Mesenchymal stem cell (in vitro differentiated cells and primary cell): ENCODE results near the gene ANKS1B.
A peak's percentile ranks its signal among the peaks of the same experiment; 100 is the strongest.

Experiments used
- DNase-seq: peaks from one replicate; pipeline ENCODE4 v3.0.0-alpha.2; 2013
- H2AFZ ChIP-seq: one replicate; pipeline ENCODE4 v1.6.1; 2013; ENCODE audit warnings: low read depth, mild to moderate bottlenecking, control low read depth, inconsistent platforms, low read length, moderate library complexity
- H2AK5ac ChIP-seq: 2 replicates; pipeline ENCODE4 v1.6.1; 2013; ENCODE audit warnings: low read length, moderate library complexity, mild to moderate bottlenecking, inconsistent platforms; ENCODE audit not compliant: severe bottlenecking
- H2BK120ac ChIP-seq: one replicate; pipeline ENCODE4 v1.6.1; 2013; ENCODE audit warnings: low read depth, mild to moderate bottlenecking, inconsistent platforms, low read length, moderate library complexity
- H2BK12ac ChIP-seq, 2 experiments: one replicate each; pipeline ENCODE4 v1.6.1; 2013; ENCODE audit warnings: inconsistent platforms in 2 of 2, low read length in 2 of 2, mild to moderate bottlenecking in 2 of 2, moderate library complexity in 2 of 2, control low read depth in 1 of 2
- H2BK15ac ChIP-seq: one replicate; pipeline ENCODE4 v1.6.1; 2013; ENCODE audit warnings: mild to moderate bottlenecking, low read depth, inconsistent platforms; ENCODE audit not compliant: poor library complexity, severe bottlenecking
- H2BK5ac ChIP-seq: 2 replicates; pipeline ENCODE4 v1.6.1; 2013; ENCODE audit warnings: low read depth, mild to moderate bottlenecking, low read length, control low read depth, inconsistent platforms; ENCODE audit not compliant: poor library complexity, severe bottlenecking
- H3K14ac ChIP-seq, 2 experiments: one replicate each; pipeline ENCODE4 v1.6.1; 2013; ENCODE audit warnings: inconsistent platforms in 2 of 2, low read length in 2 of 2, control low read depth in 1 of 2, mild to moderate bottlenecking in 1 of 2, moderate library complexity in 1 of 2
- H3K18ac ChIP-seq, 2 experiments: one replicate each; pipeline ENCODE4 v1.6.1; 2013; ENCODE audit warnings: inconsistent platforms in 2 of 2, low read length in 2 of 2, control low read depth in 1 of 2, low read depth in 1 of 2, mild to moderate bottlenecking in 1 of 2
- H3K23ac ChIP-seq, 2 experiments: one replicate each; pipeline ENCODE4 v1.6.1; 2013; ENCODE audit warnings: inconsistent platforms in 2 of 2, low read length in 2 of 2, mild to moderate bottlenecking in 2 of 2, moderate library complexity in 2 of 2, control low read depth in 1 of 2
- H3K27ac ChIP-seq: 2 replicates; pipeline ENCODE4 v1.5.1; 2013; ENCODE audit warnings: mild to moderate bottlenecking, moderate library complexity, low read length, control low read depth, inconsistent platforms; ENCODE audit not compliant: poor library complexity, severe bottlenecking
- H3K27me3 ChIP-seq, 2 experiments: 2 replicates each; pipeline versions ENCODE4 v1.6.1 to v1.7.0; 2013; ENCODE audit warnings: low read length in 2 of 2, mild to moderate bottlenecking in 2 of 2, moderate library complexity in 2 of 2, control low read depth in 1 of 2, inconsistent platforms in 1 of 2; ENCODE audit not compliant: control insufficient read depth in 1 of 2, insufficient read depth in 1 of 2
- H3K36me3 ChIP-seq, 2 experiments: 2 replicates each; pipeline versions ENCODE4 v1.6.1 to v1.7.0; 2013; ENCODE audit warnings: low read length in 2 of 2, control low read depth in 1 of 2, inconsistent platforms in 1 of 2, low read depth in 1 of 2, mild to moderate bottlenecking in 1 of 2; ENCODE audit not compliant: insufficient read depth in 2 of 2, control insufficient read depth in 1 of 2
- H3K4ac ChIP-seq, 2 experiments: one replicate each; pipeline ENCODE4 v1.6.1; 2013; ENCODE audit warnings: inconsistent platforms in 2 of 2, low read length in 2 of 2, mild to moderate bottlenecking in 2 of 2, moderate library complexity in 2 of 2, control low read depth in 1 of 2, low read depth in 1 of 2
- H3K4me1 ChIP-seq: 2 replicates; pipeline ENCODE4 v1.6.1; 2013; ENCODE audit warnings: low read depth, low read length, control low read depth; ENCODE audit not compliant: control insufficient read depth, insufficient read depth
- H3K4me2 ChIP-seq: 2 replicates; pipeline ENCODE4 v1.6.1; 2013; ENCODE audit warnings: low read length, mild to moderate bottlenecking, inconsistent platforms; ENCODE audit not compliant: poor library complexity, severe bottlenecking
- H3K4me3 ChIP-seq, 2 experiments: 2 replicates each; pipeline versions ENCODE4 v1.5.1 to v1.7.0; 2013; ENCODE audit warnings: low read length in 2 of 2, mild to moderate bottlenecking in 2 of 2, control low read depth in 1 of 2, low read depth in 1 of 2; ENCODE audit not compliant: insufficient read depth in 1 of 2
- H3K79me1 ChIP-seq: replicated peaks from 2 replicates; pipeline ENCODE4 v1.6.1; 2013; ENCODE audit warnings: mild to moderate bottlenecking, control low read depth, low read length, inconsistent platforms; ENCODE audit not compliant: poor library complexity, severe bottlenecking
- H3K9ac ChIP-seq: 2 replicates; pipeline ENCODE4 v1.7.0; 2013; ENCODE audit warnings: mild to moderate bottlenecking, low read length, moderate library complexity
- H3K9me3 ChIP-seq: 2 replicates; pipeline ENCODE4 v1.7.0; 2013; ENCODE audit warnings: mild to moderate bottlenecking, low read length; ENCODE audit not compliant: control insufficient read depth
- H4K8ac ChIP-seq: one replicate; pipeline ENCODE4 v1.6.1; 2013; ENCODE audit warnings: inconsistent platforms, mild to moderate bottlenecking, low read length, moderate library complexity
- H4K91ac ChIP-seq: one replicate; pipeline ENCODE4 v1.6.1; 2013; ENCODE audit warnings: mild to moderate bottlenecking, low read length, inconsistent platforms
- WGBS: methylation state at CpG from one replicate; pipeline ENCODE4 v1.1.7; 2013; ENCODE audit warnings: mixed read lengths; 5-methylcytosine and 5-hydroxymethylcytosine counted together

Gene ANKS1B

GRCh38 chr12:99087278-99087677 is 897.5 kb downstream of the ANKS1B start:
- Histone ChIP-seq H4K91ac (no peak overlapping the region), H3K14ac (no peak overlapping the region), H3K27ac (no peak overlapping the region), H3K4ac (no peak overlapping the region), H3K36me3 (no peaks in the 10 kb centered on the region), H3K4me3 (no peak overlapping the region), H2BK5ac (no peak overlapping the region), H2BK15ac (no peak overlapping the region), H2AK5ac (no peak overlapping the region), H3K18ac (no peak overlapping the region), H2BK12ac (no peak overlapping the region), H3K4me1 (no peaks in the 10 kb centered on the region), H3K27me3 (no peaks in the 10 kb centered on the region), H3K9me3 (no peaks in the 10 kb centered on the region), H2BK120ac (no peak overlapping the region), H3K4me2 (no peak overlapping the region), H3K23ac (no peak overlapping the region), H3K79me1 (no peaks in the 10 kb centered on the region), H4K8ac (no peak overlapping the region), H3K9ac (no peak overlapping the region), H2AFZ (no peak overlapping the region)
- 75% methylated on average over 4 of the region's 5 CpGs for WGBS
- no peak for DNase-seq

DNA sequence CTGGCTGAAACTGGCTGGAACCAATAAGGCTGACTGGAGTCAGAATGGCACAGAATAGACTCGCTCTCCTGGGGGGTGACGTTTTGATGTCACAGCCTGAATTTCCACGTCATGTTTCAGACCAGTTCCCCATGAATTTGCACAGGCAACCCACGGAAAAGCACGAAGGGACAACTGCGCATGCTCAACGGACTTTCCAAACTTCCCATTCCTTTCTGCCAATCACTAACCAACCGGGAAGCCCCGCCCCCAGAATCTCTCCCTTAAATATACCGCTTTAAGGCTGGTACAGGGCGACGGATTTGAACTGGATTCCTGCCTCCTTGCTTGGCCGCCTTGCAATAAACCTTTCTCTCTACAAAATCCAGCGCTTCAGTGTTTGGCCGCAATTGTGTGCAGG is 904.9 kb downstream of the ANKS1B start:
- Histone ChIP-seq H2BK15ac (no peak overlapping the region), H3K36me3 (no peaks in the 10 kb centered on the region), H3K4me1 (no peaks in the 10 kb centered on the region), H2BK12ac (no peak overlapping the region), H2AK5ac (no peak overlapping the region), H4K91ac (no peak overlapping the region), H4K8ac (no peak overlapping the region), H3K9ac (no peak overlapping the region), H3K4me3 (no peak overlapping the region), H3K9me3 (no peaks in the 10 kb centered on the region), H3K27ac (no peak overlapping the region), H3K4ac (no peak overlapping the region), H2BK120ac (no peak overlapping the region), H3K27me3 (no peaks in the 10 kb centered on the region), H3K14ac (no peak overlapping the region), H3K18ac (no peak overlapping the region), H3K23ac (no peak overlapping the region), H2BK5ac (no peak overlapping the region), H3K79me1 (no peaks in the 10 kb centered on the region), H3K4me2 (no peak overlapping the region), H2AFZ (no peak overlapping the region)
- DNase-seq: no peak
- WGBS: 86% methylated on average over 15 of the region's 15 CpGs

DNA sequence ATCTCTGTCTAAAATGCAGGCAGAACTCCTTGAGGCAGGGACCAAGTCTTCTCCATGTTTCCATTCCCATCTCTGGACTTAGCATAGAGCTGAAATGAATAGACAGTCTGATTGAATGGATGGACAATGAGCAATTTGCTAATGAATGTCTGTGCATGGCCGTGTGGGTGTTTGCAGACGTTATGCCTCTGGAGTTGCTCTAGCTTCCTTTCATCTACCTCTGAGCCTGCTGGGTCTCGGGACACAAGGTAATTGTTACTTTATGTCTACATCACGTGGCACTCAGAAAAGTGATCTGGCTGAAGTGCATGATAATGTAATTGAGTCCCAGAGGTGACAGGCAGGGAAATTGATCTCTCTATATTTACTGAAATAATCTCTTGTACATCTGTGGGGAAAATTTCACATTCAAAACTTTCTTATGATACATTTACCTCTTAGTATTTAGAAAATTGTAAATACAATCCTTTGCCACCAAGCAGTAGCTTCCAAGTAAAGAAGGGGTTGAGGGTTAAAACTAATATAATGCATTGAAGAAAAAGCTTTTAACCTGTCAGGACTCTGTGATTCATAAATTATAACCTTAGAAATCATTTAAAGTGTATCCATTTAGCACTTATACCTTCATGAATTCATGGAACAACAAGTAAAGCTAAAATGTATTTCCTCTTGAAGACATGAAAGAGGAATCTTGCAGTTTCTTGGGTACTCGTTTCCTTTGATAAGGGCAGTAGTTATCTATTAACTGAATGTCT is 915.6 kb downstream of the ANKS1B start:
- Histone ChIP-seq H2AK5ac (no peak overlapping the region), H3K14ac (no peak overlapping the region), H2BK15ac (no peak overlapping the region), H2BK5ac (no peak overlapping the region), H3K4me1 (no peaks in the 10 kb centered on the region), H3K79me1 (no peaks in the 10 kb centered on the region), H3K4me2 (no peak overlapping the region), H3K4me3 (no peak overlapping the region), H3K9ac (no peak overlapping the region), H3K4ac (no peak overlapping the region), H3K9me3 (no peaks in the 10 kb centered on the region), H3K23ac (no peak overlapping the region), H4K91ac (no peak overlapping the region), H2BK120ac (no peak overlapping the region), H3K27me3 (no peaks in the 10 kb centered on the region), H2AFZ (no peak overlapping the region), H2BK12ac (no peak overlapping the region), H4K8ac (no peak overlapping the region), H3K36me3 (no peaks in the 10 kb centered on the region), H3K27ac (no peak overlapping the region), H3K18ac (no peak overlapping the region)
- 37% methylated on average over 3 of the region's 5 CpGs for WGBS
- DNase-seq: no peak

DNA sequence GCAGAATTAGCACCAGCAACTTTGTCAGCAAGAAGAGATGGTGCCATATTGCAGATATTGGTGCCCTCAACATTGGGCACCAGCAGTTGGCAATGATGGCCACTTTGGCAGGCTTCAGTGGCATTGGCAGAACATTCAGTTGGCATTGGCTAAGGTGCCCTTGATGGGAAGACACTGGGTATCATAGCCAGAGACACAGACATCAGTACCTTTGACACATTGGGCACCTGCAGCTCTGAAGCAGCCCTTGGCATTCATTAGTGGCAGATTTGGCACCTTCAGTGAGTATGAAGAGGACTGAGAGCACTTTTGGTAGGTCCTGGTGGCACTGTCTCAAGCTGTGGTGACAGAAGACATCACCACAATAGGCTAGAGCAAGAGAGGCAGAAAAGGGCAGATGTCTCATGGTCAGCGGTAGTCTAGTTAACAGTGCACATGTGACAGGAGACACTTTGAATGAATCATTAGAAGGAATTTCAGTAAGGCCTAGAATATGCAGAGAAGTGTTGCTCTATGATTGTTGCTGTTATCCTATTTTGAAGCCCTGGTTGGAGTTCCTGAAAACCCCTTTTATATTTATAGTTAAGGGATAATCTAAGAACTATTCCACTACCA is 917.5 kb downstream of the ANKS1B start:
- Histone ChIP-seq H3K4me1 (no peaks in the 10 kb centered on the region), H2BK5ac (no peak overlapping the region), H3K9me3 (no peaks in the 10 kb centered on the region), H3K27me3 (peaks cover 0 to 5% of the 10 kb centered on the region in 2 experiments), H4K8ac (no peak overlapping the region), H3K9ac (no peak overlapping the region), H3K14ac (no peak overlapping the region), H3K27ac (no peak overlapping the region), H3K79me1 (no peaks in the 10 kb centered on the region), H3K36me3 (no peaks in the 10 kb centered on the region), H2AK5ac (no peak overlapping the region), H3K18ac (no peak overlapping the region), H3K4ac (no peak overlapping the region), H2AFZ (no peak overlapping the region), H3K23ac (no peak overlapping the region), H4K91ac (peak overlapping the region; percentile 11), H2BK15ac (no peak overlapping the region), H3K4me2 (no peak overlapping the region), H2BK120ac (no peak overlapping the region), H2BK12ac (no peak overlapping the region), H3K4me3 (no peak overlapping the region)
- DNase-seq: no peak
- WGBS: 85% methylated on average over 1 of the region's 1 CpG
